Loucy (cell line): Measurements from ENCODE around the gene AGBL1.

ENCODE experiments used
- CTCF ChIP-seq: fragments of 200-600 bp; sonication (generic); conservative IDR thresholded peaks from 2 replicates; pipeline ENCODE4 v1.5.1; 2014; ENCODE audit warnings: mild to moderate bottlenecking, antibody characterized with exemption, low read length
- EZH2phosphoT487 ChIP-seq: fragments of 200-600 bp; IDR thresholded peaks from 2 replicates; pipeline ENCODE4 v1.6.1; 2018; ENCODE audit warnings: antibody characterized with exemption, mild to moderate bottlenecking, moderate library complexity, borderline replicate concordance

DNA sequence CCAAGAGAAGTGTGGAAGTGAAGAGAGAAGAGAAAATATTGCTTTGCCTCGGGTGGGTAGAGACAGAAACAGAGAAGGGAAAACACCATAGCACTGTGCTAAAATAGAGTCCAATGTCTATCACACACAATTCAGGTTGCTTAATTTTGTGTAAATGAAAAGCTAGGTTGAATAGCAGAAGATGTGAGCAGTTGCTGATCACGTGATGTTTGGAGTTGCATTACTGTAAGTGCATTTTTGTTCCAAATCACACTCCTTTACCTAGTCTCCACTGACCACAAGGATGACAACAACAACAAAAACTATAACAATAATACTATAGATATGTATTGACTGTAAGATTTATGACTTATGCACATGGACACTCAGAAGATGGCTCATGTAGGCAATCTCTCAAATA, 683.2 kb downstream of the AGBL1 start:
- no peak for TF ChIP-seq CTCF
- TF ChIP-seq EZH2phosphoT487, result no peak
